HepG2 (cell line): ENCODE measurements around the gene JAKMIP3. TPM values are rescaled to one million over a fixed set of nuclear protein-coding genes. Genes with fewer than 3 reads are reported as not detected.

ENCODE experiments used
- BHLHE40 ChIP-seq: IDR thresholded peaks from 2 replicates; pipeline ENCODE4 v1.6.1; 2011; ENCODE audit warnings: low read length, improper control_type of control experiment
- GLI4 ChIP-seq: sonication (generic); formaldehyde crosslinking; IDR thresholded peaks from 2 replicates; pipeline ENCODE4 v1.5.1; 2020; ENCODE audit warnings: missing genetic modification reagents, mild to moderate bottlenecking, moderate library complexity, borderline replicate concordance
- GPN1 ChIP-seq: sonication (generic); formaldehyde crosslinking; IDR thresholded peaks from 2 replicates; pipeline ENCODE4 v1.5.1; 2020; ENCODE audit warnings: missing genetic modification reagents, borderline replicate concordance
- HIVEP1 ChIP-seq: sonication (generic); formaldehyde crosslinking; IDR thresholded peaks from 2 replicates; pipeline ENCODE4 v1.4.0; 2020; ENCODE audit warnings: mild to moderate bottlenecking, missing genetic modification reagents
- IKZF4 ChIP-seq: sonication (generic); formaldehyde crosslinking; IDR thresholded peaks from 2 replicates; pipeline ENCODE4 v1.5.1; 2020; ENCODE audit warnings: borderline replicate concordance, mild to moderate bottlenecking, low read depth, missing genetic modification reagents; ENCODE audit errors: not compliant biosample characterization
- MAZ ChIP-seq, 2 experiments: sonication (generic) in 1 of 2; formaldehyde crosslinking in 1 of 2; IDR thresholded peaks; 2 replicates each; pipeline versions ENCODE4 v1.5.0 to v1.6.1; 2012 to 2020; ENCODE audit warnings: low read depth in 2 of 2, mild to moderate bottlenecking in 2 of 2, borderline replicate concordance in 1 of 2, improper control_type of control experiment in 1 of 2, low read length in 1 of 2, missing genetic modification reagents in 1 of 2, moderate library complexity in 1 of 2
- MLXIP ChIP-seq: sonication (generic); formaldehyde crosslinking; IDR thresholded peaks from 2 replicates; pipeline ENCODE4 v1.9.0; 2021; ENCODE audit warnings: missing genetic modification reagents, borderline replicate concordance
- MXI1 ChIP-seq: IDR thresholded peaks from 3 replicates; pipeline ENCODE4 v1.6.1; 2012; ENCODE audit warnings: low read depth, low read length, inconsistent platforms, borderline replicate concordance
- TBP ChIP-seq: sonication (generic); formaldehyde crosslinking; IDR thresholded peaks from 2 replicates; pipeline ENCODE4 v1.5.0; 2020; ENCODE audit warnings: missing genetic modification reagents
- ZNF235 ChIP-seq: sonication (generic); formaldehyde crosslinking; IDR thresholded peaks from 2 replicates; pipeline ENCODE4 v1.8.1; 2023; ENCODE audit warnings: mild to moderate bottlenecking, missing genetic modification reagents, borderline replicate concordance
- ZNF333 ChIP-seq: sonication (generic); formaldehyde crosslinking; IDR thresholded peaks from 2 replicates; pipeline ENCODE4 v1.4.0; 2020; ENCODE audit warnings: mild to moderate bottlenecking, missing genetic modification reagents, borderline replicate concordance
- ZNF670 ChIP-seq: sonication (generic); formaldehyde crosslinking; IDR thresholded peaks from 2 replicates; pipeline ENCODE4 v1.8.0; 2022; ENCODE audit warnings: mild to moderate bottlenecking, missing genetic modification reagents, borderline replicate concordance
- ZNF775 ChIP-seq: sonication (generic); formaldehyde crosslinking; IDR thresholded peaks from 2 replicates; pipeline ENCODE4 v1.4.0; 2020; ENCODE audit warnings: missing genetic modification reagents, mild to moderate bottlenecking, moderate library complexity, borderline replicate concordance
- polyA plus RNA-seq, 8 experiments: library from polyadenylated mRNA; depleted of rRNA in 3 of 8; stranded (reverse) in 7 of 8; unstranded in 1 of 8; fragments of >200 nt; fragmentation: Illumina TruSeq in 4 of 8; extraction: Trizol in 4 of 8; gene quantifications; 2 replicates each; pipeline versions ENCODE4 v1.2.1 to v1.2.3, GENCODE V29; 2011 to 2016; ENCODE audit warnings: low read depth in 4 of 8, missing spikeins in 1 of 8, mixed read lengths in 1 of 8; ENCODE audit not compliant: insufficient read depth in 1 of 8
- total RNA-seq, 5 experiments: library from RNA; depleted of rRNA; stranded (reverse); fragments of >200 nt; fragmentation: Illumina TruSeq; extraction: Trizol; gene quantifications; 2 replicates each; pipeline ENCODE4 v1.2.3, GENCODE V29; 2016; ENCODE audit warnings: low read depth in 1 of 5
- TF ChIP-seq, protein P1 (sequence below): fragments of 450-650 bp; IDR thresholded peaks from 2 replicates; pipeline ENCODE4 v1.6.1; 2016
- TF ChIP-seq, protein P2 (sequence below): sonication (generic); formaldehyde crosslinking; IDR thresholded peaks from 2 replicates; pipeline ENCODE4 v1.4.0; 2020; ENCODE audit warnings: mild to moderate bottlenecking, low read depth, missing genetic modification reagents

JAKMIP3 gene
- total and polyA plus RNA-seq, 2 of the 13 experiments (the other 11 are each of a cell fraction or from before 2014, with no cell fraction given) = 0.03 to 0.11 TPM

DNA sequence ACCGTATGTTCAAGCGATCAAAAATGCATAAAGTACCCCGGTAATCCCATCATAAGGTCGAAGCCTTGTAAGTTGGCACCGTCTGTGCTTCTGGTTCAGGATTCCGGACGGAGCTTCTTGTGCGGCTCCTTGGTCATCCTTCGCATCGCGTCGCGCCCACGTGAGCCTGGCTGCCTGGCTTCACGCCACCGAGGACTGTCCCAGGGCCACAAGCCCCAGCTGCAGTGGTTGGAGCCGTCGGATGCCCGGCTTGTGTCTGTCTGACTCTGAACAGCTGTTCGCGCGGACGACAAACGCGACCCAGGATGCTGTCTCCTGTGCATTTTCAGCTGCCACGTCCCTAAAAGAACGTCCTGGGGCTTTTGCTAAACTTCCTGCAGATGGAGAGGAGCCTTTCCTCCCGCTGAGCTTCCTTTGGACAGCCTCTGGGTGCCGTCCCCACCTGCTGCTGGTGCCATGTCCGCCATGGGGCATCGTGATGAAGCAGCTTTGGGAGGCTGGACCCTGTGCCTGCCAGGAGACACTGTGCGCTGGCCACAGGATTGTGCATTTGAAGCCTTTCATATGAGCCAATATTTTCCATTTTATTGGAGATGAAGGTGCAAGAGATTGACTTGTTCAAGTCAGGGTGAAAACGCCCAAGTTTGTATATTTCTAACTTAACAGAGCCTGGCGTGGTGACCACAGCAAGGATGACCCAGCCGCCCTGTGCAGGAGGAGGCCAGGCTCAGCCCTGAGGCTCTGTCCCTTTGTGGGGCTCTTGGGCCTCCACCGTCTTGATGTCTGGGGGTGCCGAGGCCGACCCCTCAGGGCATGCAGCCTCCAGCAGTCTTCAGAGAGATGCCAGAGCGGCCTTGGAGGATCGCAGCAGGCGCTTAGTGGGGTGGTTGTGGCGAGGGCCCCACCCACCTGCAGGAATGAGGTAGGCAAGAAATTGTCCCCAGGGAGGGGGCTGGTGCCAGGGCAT, 6.7 kb upstream of the JAKMIP3 start (continued):
- no peak for TF ChIP-seq ZNF235 (CRISPR knock-in tag)
- no peak for TF ChIP-seq GLI4 (CRISPR knock-in tag)
- TF ChIP-seq, protein P1, sequence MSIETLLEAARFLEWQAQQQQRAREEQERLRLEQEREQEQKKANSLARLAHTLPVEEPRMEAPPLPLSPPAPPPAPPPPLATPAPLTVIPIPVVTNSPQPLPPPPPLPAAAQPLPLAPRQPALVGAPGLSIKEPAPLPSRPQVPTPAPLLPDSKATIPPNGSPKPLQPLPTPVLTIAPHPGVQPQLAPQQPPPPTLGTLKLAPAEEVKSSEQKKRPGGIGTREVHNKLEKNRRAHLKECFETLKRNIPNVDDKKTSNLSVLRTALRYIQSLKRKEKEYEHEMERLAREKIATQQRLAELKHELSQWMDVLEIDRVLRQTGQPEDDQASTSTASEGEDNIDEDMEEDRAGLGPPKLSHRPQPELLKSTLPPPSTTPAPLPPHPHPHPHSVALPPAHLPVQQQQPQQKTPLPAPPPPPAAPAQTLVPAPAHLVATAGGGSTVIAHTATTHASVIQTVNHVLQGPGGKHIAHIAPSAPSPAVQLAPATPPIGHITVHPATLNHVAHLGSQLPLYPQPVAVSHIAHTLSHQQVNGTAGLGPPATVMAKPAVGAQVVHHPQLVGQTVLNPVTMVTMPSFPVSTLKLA = no peak
- TF ChIP-seq HIVEP1 (CRISPR knock-in tag) = no peak
- TF ChIP-seq MXI1 = no peak
- TF ChIP-seq MAZ (IDR thresholded peaks at IDR 0.05; ENCODE audit: borderline replicate concordance, low read depth, low read length) = no peak
- TF ChIP-seq MAZ (CRISPR knock-in tag; IDR thresholded peaks at IDR 0.05; ENCODE audit: low read depth) = no peak
- TF ChIP-seq GPN1 = no peak
- no peak for TF ChIP-seq ZNF775
- no peak for TF ChIP-seq TBP (CRISPR knock-in tag)
- TF ChIP-seq ZNF333 = no peak
- no peak for TF ChIP-seq MLXIP (CRISPR knock-in tag)
- no peak for TF ChIP-seq BHLHE40
- TF ChIP-seq ZNF670 = no peak
- no peak for TF ChIP-seq IKZF4
- TF ChIP-seq, protein P2, sequence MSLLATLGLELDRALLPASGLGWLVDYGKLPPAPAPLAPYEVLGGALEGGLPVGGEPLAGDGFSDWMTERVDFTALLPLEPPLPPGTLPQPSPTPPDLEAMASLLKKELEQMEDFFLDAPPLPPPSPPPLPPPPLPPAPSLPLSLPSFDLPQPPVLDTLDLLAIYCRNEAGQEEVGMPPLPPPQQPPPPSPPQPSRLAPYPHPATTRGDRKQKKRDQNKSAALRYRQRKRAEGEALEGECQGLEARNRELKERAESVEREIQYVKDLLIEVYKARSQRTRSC = no peak
- TF ChIP-seq, all 625 proteins: peak for 0
